CD1c-positive myeloid dendritic cell (primary cell): ENCODE results near the gene APOLD1.
"Not testable (repeated sequence)": the region's sequence is repeated elsewhere in the genome, so short reads cannot be mapped to it uniquely, and the experiment has no call there.

Experiments
- DNase-seq: peaks from one replicate; pipeline ENCODE4 v3.0.0-alpha.2; 2016; ENCODE audit errors: extremely low spot score

The APOLD1 gene, protein sequence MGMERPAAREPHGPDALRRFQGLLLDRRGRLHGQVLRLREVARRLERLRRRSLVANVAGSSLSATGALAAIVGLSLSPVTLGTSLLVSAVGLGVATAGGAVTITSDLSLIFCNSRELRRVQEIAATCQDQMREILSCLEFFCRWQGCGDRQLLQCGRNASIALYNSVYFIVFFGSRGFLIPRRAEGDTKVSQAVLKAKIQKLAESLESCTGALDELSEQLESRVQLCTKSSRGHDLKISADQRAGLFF

GRCh38 chr12:12784911-12785814 is at the start of gene APOLD1:
TSS of gene APOLD1 (plus strand) at chr12:12785659. CDS start at chr12:12785692, 33 bp downstream.
- no peak for DNase-seq

DNA sequence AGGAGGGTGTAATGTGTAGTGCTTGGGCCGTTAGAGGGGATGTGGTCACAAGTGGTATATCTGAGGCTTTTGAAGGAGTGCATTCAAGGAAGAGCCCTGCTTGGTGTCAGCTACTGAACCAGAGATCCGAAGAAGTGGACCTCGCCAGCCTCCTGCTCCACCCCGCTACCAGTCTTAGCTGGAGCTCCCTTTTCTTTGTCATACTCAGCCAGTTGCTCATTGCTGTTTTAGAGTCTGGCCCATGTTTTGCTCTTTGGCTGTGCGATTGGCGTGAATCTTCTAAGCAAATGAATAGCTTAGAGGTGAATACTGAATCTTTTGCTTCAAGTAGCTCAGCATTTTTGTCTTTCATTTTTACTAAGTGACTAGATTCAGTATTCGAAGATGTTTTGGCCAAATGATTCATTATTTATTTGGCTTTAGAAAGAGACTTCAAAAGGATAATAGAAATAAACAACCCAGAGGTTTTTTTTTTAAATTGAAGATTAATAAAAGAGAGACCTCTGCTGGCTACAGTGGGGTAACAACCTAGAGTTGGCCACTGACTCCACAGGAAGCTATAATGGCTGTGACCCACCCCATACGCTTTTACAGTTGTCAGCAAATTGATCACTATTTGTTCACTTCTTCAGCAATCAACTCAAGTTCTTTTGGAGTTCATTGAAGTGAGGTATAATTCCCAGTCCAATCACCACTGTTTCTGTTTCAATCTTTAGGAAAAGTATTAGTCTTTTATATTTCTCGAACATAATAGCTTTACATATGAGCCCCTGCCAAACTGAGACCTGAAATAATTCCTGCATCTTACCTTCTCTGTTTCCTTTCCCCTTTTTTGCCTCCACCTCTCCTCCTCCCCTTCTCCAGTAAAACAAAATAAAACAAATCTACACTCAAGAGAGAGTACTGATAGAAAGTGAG is 48.4 kb upstream of the APOLD1 start:
- DNase-seq: peak; percentile 63

- DNase-seq: not testable (repeated sequence)
Observed at GRCh38 chr12:12738152-12738551, 47.3 kb upstream of the APOLD1 start.

DNA sequence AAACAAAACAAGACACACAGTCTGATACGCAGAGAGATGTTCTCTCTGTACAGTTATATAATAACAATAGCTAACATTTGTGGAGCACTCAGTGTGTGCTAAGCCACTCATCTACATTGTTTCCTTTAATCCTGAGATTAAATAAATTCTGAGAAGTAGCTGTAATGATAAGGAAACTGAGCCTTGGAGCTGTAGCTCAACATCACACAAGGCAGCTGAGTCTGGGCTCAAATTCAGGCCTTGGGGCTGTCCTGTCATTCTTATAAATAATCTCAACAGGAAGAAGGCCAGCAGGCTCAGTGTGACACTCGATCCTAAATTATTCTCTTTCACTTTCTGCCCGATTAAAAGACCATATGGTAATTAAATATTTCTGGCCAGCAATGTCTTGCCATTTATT is 43.8 kb upstream of the APOLD1 start:
- no peak for DNase-seq

DNA sequence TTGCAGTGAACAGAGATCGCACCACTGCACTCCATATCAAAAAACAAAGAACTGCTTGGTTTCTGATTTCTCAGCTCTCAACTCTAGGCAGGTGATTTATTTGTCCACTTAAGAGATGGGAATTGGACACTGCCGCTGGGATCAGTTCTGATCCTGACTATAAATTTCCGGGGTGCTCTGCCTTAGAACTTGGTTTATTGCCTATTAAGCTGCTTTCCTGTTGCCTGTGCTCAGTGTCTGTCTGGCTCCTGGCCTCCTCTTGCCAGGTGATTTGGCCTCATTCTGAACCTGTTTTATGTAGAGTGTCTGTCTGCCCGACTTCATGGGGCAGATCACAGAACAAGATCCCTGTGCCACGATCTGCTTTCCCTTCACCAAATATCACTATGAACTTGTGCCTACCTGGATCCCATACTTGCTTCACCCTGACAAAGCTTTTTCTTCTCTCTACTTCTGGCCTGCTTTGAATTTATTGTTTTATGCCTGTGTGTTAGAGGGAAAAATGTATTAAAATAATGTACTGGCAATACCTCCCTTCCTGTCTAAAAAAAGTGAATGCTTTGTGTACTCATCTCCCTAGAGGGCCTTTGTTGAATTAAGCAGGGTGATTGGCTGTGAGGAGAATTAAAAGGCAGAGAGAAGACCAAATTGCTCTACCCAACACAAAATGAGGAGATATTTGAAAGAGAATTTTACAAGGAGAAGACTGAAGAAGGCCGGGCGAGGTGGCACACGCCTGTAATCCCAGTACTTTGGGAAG is 40.7 kb upstream of the APOLD1 start:
- no peak for DNase-seq

GRCh38 chr12:12745576-12746211 is 39.8 kb upstream of the APOLD1 start:
- no peak for DNase-seq

- no peak for DNase-seq
Observed at GRCh38 chr12:12747278-12747677, 38.2 kb upstream of the APOLD1 start.

GRCh38 chr12:12748044-12748443 is 37.4 kb upstream of the APOLD1 start:
- no peak for DNase-seq

- DNase-seq: no peak
Observed at GRCh38 chr12:12749433-12749832, 36.0 kb upstream of the APOLD1 start.

- DNase-seq: no peak
Observed at GRCh38 chr12:12755923-12756322, 29.5 kb upstream of the APOLD1 start.

- no peak for DNase-seq
Observed at GRCh38 chr12:12757121-12757520, 28.3 kb upstream of the APOLD1 start.

GRCh38 chr12:12759234-12759915 is 26.1 kb upstream of the APOLD1 start:
- no peak for DNase-seq

DNA sequence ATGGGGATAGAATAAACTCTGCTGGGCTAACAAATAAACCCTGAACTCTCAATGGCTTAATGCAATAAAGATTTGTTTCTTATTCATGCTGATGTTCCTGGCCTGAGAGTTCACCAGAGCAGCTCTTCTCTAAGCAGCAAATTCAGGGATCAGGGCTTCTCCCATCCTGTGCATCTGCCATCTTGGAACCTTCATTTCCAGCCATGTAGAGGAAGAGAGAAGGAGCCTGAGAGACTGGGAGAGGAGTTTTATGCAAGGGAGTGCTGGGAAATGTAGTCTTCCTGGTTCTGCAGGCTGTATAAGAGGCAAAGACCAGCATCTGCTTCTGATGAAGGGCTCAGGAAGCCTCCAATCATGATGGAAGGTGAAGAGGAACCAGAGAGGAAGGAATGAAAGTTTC is 20.6 kb upstream of the APOLD1 start:
- no peak for DNase-seq

GRCh38 chr12:12770262-12770661 is 15.2 kb upstream of the APOLD1 start:
- DNase-seq: no peak

DNA sequence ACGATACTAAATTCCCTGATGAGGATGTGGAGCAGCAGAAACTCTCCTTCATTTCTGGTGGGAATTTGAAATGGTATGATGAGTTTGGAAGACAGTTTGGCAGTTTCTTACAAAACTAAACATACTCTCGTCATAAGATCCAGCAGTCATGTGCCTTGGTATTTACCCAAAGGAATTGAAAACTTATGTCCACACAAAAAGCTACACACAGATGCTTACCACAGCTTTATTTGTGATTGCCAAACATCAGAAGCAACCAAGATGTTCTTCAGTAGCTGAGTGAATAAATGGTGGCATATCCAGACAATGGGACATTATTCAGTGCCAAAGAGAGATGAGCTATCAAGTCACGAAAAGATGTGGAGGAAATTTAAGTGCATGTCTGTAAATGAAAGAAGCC is 10.7 kb upstream of the APOLD1 start:
- DNase-seq: no peak

GRCh38 chr12:12776261-12776660 is 9.2 kb upstream of the APOLD1 start:
- no peak for DNase-seq

- DNase-seq: no peak
Observed at GRCh38 chr12:12777092-12777491, 8.4 kb upstream of the APOLD1 start.

GRCh38 chr12:12779007-12779406 is 6.5 kb upstream of the APOLD1 start:
- no peak for DNase-seq

DNA sequence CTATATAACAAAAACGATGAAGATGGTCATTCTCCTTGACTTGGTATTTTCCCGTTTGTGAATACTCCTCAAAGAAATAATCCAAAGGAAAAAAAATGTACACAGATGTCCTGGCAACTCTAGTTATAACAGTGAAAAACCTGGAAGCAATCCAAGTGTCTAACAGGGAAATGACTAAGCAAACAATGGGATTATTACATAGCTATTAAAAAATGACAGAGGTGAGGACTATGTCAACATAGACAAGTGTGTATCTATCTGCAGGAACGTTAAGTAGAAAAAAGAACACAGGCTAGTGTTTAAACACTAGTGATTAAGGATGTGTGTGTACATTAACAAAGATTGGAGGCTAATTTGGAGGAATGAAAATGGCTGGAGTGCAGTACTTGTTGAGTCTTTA is 5.9 kb upstream of the APOLD1 start:
- no peak for DNase-seq

GRCh38 chr12:12784116-12784515 is 1.3 kb upstream of the APOLD1 start:
- DNase-seq: no peak
